PC-3 (cell line): Measurements from ENCODE around the gene SLC38A6.

Source experiments
- EZH2 ChIP-seq: fragments of 300-600 bp; sonication (generic); IDR thresholded peaks from one replicate; pipeline ENCODE4 v1.6.1; 2017; ENCODE audit warnings: antibody characterized with exemption, mild to moderate bottlenecking, low read length; ENCODE audit not compliant: unreplicated experiment
- EZH2phosphoT487 ChIP-seq: fragments of 300-600 bp; sonication (generic); IDR thresholded peaks from 2 replicates; pipeline ENCODE4 v1.6.1; 2018; ENCODE audit warnings: mild to moderate bottlenecking, antibody characterized with exemption, low read length, borderline replicate concordance
- TF ChIP-seq, protein P1 (sequence below): fragments of 300-600 bp; sonication (generic); conservative IDR thresholded peaks from 2 replicates; pipeline ENCODE4 v1.5.1; 2017; ENCODE audit warnings: antibody characterized with exemption, low read depth, mild to moderate bottlenecking, low read length

DNA sequence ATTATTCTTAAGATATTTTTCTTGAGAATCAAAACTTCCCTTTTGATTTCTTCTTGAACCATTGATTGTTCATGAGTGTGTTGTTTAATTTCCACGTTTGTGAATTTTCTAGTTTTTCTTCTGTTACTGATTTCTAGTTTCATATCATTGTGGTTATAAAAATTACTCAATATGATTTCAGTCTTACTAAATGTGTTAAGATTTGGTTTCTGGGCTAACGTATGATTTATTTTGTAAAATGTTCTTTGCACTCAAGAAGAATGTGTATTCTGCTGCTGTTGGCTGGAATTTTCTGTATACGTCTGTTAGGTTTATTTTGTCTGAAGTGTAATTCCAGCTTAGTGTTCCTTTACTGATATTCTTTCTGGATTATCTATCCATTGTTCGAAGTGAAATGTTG, 24.8 kb upstream of the SLC38A6 start:
- TF ChIP-seq, protein P1, sequence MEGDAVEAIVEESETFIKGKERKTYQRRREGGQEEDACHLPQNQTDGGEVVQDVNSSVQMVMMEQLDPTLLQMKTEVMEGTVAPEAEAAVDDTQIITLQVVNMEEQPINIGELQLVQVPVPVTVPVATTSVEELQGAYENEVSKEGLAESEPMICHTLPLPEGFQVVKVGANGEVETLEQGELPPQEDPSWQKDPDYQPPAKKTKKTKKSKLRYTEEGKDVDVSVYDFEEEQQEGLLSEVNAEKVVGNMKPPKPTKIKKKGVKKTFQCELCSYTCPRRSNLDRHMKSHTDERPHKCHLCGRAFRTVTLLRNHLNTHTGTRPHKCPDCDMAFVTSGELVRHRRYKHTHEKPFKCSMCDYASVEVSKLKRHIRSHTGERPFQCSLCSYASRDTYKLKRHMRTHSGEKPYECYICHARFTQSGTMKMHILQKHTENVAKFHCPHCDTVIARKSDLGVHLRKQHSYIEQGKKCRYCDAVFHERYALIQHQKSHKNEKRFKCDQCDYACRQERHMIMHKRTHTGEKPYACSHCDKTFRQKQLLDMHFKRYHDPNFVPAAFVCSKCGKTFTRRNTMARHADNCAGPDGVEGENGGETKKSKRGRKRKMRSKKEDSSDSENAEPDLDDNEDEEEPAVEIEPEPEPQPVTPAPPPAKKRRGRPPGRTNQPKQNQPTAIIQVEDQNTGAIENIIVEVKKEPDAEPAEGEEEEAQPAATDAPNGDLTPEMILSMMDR, result no peak
- TF ChIP-seq EZH2, result no peak
- no peak for TF ChIP-seq EZH2phosphoT487
